HCT116 (cell line): ENCODE measurements around the gene ENTHD1. TPM values are rescaled to one million over a fixed set of nuclear protein-coding genes. Genes with fewer than 3 reads are reported as not detected.

Experiments used
- ATAC-seq: fragments of 200-7000 bp; cut with Tn5 transposase; 2 replicates; pipeline ENCODE4 v1.9.1; 2020; ENCODE audit warnings: mild to moderate bottlenecking, moderate library complexity
- BruUV-seq: library from RNA; stranded (reverse); fragments of 400-500 nt; replicated peaks from 2 replicates; lab custom pipeline; 2021; lab: Mats Ljungman, UMichigan
- CTCF ChIA-PET: fragments of 300-600 bp; sonication (Branson Sonifier 250); formaldehyde crosslinking; loops from one replicate; lab custom pipeline; 2021; ENCODE audit warnings: antibody characterized with exemption; lab: Charles Lee
- POLR2A ChIA-PET: fragments of 300-600, 350-600 bp; sonication (Branson Sonifier 250); formaldehyde crosslinking; loops from one replicate; lab custom pipeline; 2021; ENCODE audit warnings: antibody characterized with exemption; lab: Charles Lee
- RAD21 ChIA-PET, 2 experiments: fragments of 300-600 bp; sonication (Branson Sonifier 250); formaldehyde crosslinking; loops; one replicate each; lab custom pipeline; 2023; ENCODE audit warnings: low total read pairs in 2 of 2; ENCODE audit not compliant: uncharacterized antibody in 2 of 2, unreplicated experiment in 2 of 2, low non-redundant PET in 1 of 2; lab: Charles Lee
- DNase-seq: peaks from one replicate; pipeline ENCODE4 v3.0.0-alpha.2; 2010; ENCODE audit warnings: low read depth, low spot score
- H2AFZ ChIP-seq: fragments of 200-600 bp; shearing (Covaris generic), sonication (generic); 2 replicates; pipeline ENCODE4 v1.6.1; 2017; ENCODE audit warnings: low read depth, mixed run types, mixed read lengths, antibody characterized with exemption, low read length; ENCODE audit not compliant: poor library complexity, severe bottlenecking
- H3K27ac ChIP-seq: 2 replicates; pipeline ENCODE4 v1.5.1; 2012; ENCODE audit warnings: low read depth, low read length
- H3K27me3 ChIP-seq: fragments of 200-600 bp; sonication (generic); 2 replicates; pipeline ENCODE4 v1.6.1; 2016; ENCODE audit warnings: mixed run types, low read length, mixed read lengths; ENCODE audit not compliant: insufficient read depth
- H3K36me3 ChIP-seq, 2 experiments: fragments of 200-500 bp in 1 of 2; fragments of 200-600 bp in 1 of 2; sonication (Bioruptor generic) in 1 of 2; sonication (generic) in 1 of 2; 2 replicates each; pipeline versions ENCODE4 v1.5.1 to v1.6.1; 2014 to 2016; ENCODE audit warnings: low read length in 2 of 2, inconsistent platforms in 1 of 2, mixed read lengths in 1 of 2, mixed run types in 1 of 2; ENCODE audit not compliant: insufficient read depth in 2 of 2, control insufficient read depth in 1 of 2
- H3K4me1 ChIP-seq, 2 experiments: fragments of 200-600 bp in 1 of 2; sonication (generic) in 1 of 2; 2 replicates each; pipeline versions ENCODE4 v1.5.1 to v1.6.1; 2012 to 2017; ENCODE audit warnings: low read length in 2 of 2, inconsistent platforms in 1 of 2, mild to moderate bottlenecking in 1 of 2, mixed read lengths in 1 of 2, mixed run types in 1 of 2, moderate library complexity in 1 of 2; ENCODE audit not compliant: insufficient read depth in 2 of 2, control insufficient read depth in 1 of 2
- H3K4me2 ChIP-seq: fragments of 200-600 bp; sonication (generic); 2 replicates; pipeline ENCODE4 v1.6.1; 2017; ENCODE audit warnings: mixed run types, low read length, mixed read lengths
- H3K4me3 ChIP-seq, 2 experiments: fragments of 200-600 bp in 1 of 2; sonication (generic) in 1 of 2; replicated peaks in 1 of 2; 2 replicates each; pipeline ENCODE4 v1.5.1; 2011 to 2016; ENCODE audit warnings: low read length in 2 of 2, control low read depth in 1 of 2, low read depth in 1 of 2, mild to moderate bottlenecking in 1 of 2, mixed read lengths in 1 of 2, mixed run types in 1 of 2
- H3K79me2 ChIP-seq: fragments of 200-600 bp; sonication (generic); 2 replicates; pipeline ENCODE4 v1.6.1; 2017; ENCODE audit warnings: mild to moderate bottlenecking, mixed run types, low read length, moderate library complexity, mixed read lengths; ENCODE audit not compliant: insufficient read depth
- H3K9ac ChIP-seq: fragments of 200-600 bp; sonication (generic); 2 replicates; pipeline ENCODE4 v1.6.1; 2016; ENCODE audit warnings: low read length, mixed read lengths
- H3K9me2 ChIP-seq: fragments of 200-600 bp; sonication (generic), shearing (Covaris generic); 2 replicates; pipeline ENCODE4 v1.6.1; 2017; ENCODE audit warnings: mixed run types, mild to moderate bottlenecking, moderate library complexity; ENCODE audit not compliant: insufficient read depth
- H3K9me3 ChIP-seq, 2 experiments: fragments of 200-500 bp in 1 of 2; fragments of 200-600 bp in 1 of 2; sonication (Bioruptor generic) in 1 of 2; sonication (generic) in 1 of 2; 2 replicates each; pipeline ENCODE4 v1.6.1; 2014 to 2017; ENCODE audit warnings: low read length in 2 of 2, mixed read lengths in 2 of 2, inconsistent platforms in 1 of 2, low read depth in 1 of 2, mild to moderate bottlenecking in 1 of 2, mixed run types in 1 of 2, moderate library complexity in 1 of 2; ENCODE audit not compliant: control insufficient read depth in 1 of 2, insufficient read depth in 1 of 2
- H4K20me1 ChIP-seq: fragments of 200-600 bp; sonication (generic), shearing (Covaris generic); 2 replicates; pipeline ENCODE4 v1.6.1; 2017; ENCODE audit warnings: mixed run types, mild to moderate bottlenecking, moderate library complexity; ENCODE audit not compliant: insufficient read depth
- CBX3 ChIP-seq: IDR thresholded peaks from 2 replicates; pipeline ENCODE4 v1.6.1; 2012; ENCODE audit warnings: low read depth
- CEBPB ChIP-seq: IDR thresholded peaks from 2 replicates; pipeline ENCODE4 v1.6.1; 2012; ENCODE audit warnings: low read depth
- ELF1 ChIP-seq: IDR thresholded peaks from 2 replicates; pipeline ENCODE4 v1.6.1; 2012; ENCODE audit warnings: low read depth, borderline replicate concordance
- FOSL1 ChIP-seq: IDR thresholded peaks from 2 replicates; pipeline ENCODE4 v1.6.1; 2012; ENCODE audit warnings: low read depth
- JUND ChIP-seq: IDR thresholded peaks from 2 replicates; pipeline ENCODE4 v1.6.1; 2012
- POLR2A ChIP-seq: IDR thresholded peaks from 2 replicates; pipeline ENCODE4 v1.7.0; 2011; ENCODE audit warnings: borderline replicate concordance; ENCODE audit not compliant: insufficient read depth, insufficient read length; ENCODE audit errors: extremely low read depth
- RAD21 ChIP-seq: IDR thresholded peaks from 2 replicates; pipeline ENCODE4 v1.6.1; 2012; ENCODE audit warnings: low read depth, mild to moderate bottlenecking
- SP1 ChIP-seq: IDR thresholded peaks from 2 replicates; pipeline ENCODE4 v1.6.1; 2012; ENCODE audit warnings: low read depth
- TCF7L2 ChIP-seq: IDR thresholded peaks from 2 replicates; pipeline ENCODE4 v1.7.0; 2011; ENCODE audit warnings: borderline replicate concordance, inconsistent platforms; ENCODE audit not compliant: insufficient read depth, insufficient read length; ENCODE audit errors: extremely low read depth
- ZFX ChIP-seq: fragments of 450-650 bp; IDR thresholded peaks from 2 replicates; pipeline ENCODE4 v1.6.1; 2017
- ZNF274 ChIP-seq: fragments of 200-500 bp; sonication (Bioruptor generic); IDR thresholded peaks from 2 replicates; pipeline ENCODE4 v1.6.1; 2014; ENCODE audit warnings: mild to moderate bottlenecking, low read depth, low read length, inconsistent platforms
- intact Hi-C: fragments of 100-400 bp; cut with micrococcal nuclease; formaldehyde crosslinking; loops from 2 replicates; pipeline ENCODE4 v1.10.0; 2022
- total RNA-seq: library from RNA; stranded (reverse); gene quantifications from one replicate; pipeline ENCODE4 v1.2.1, GENCODE V29; 2021; ENCODE audit not compliant: unreplicated experiment
- TF ChIP-seq, protein P1 (sequence below): IDR thresholded peaks from 2 replicates; pipeline ENCODE4 v1.6.1; 2012
- TF ChIP-seq, protein P2 (sequence below): IDR thresholded peaks from 2 replicates; pipeline ENCODE4 v1.6.1; 2012
- TF ChIP-seq, protein P3 (sequence below): IDR thresholded peaks from 2 replicates; pipeline ENCODE4 v1.6.1; 2012; ENCODE audit warnings: low read depth

The ENTHD1 gene
- total RNA-seq, 1 experiment from 2014 or later = not detected

DNA sequence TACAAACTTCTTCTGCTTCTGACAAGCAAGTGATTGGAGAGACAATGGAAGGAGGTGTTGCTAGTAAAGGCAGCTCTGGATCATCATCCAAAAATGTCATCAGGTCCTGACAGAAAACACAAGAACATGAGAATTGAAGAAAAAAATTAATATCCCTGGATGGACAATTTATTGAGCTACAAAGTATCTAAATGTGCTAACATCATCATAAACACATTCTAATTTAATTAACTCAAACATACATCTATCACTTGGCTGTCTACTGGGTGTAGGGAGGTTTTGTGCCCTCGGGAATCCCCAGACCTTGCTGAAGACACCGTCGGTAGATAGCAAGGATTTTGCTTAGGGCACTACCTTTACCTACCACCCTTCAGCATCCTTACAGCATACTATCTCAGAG, 72.6 kb downstream of the ENTHD1 start:
- Histone ChIP-seq H4K20me1 (no peaks in the 10 kb centered on the region), H3K4me1 (peaks cover 0 to 13% of the 10 kb centered on the region in 2 experiments; a peak in 2 of 4 replicates), H3K27me3 (peaks cover 48% of the 10 kb centered on the region), H3K9me3 (no peaks in the 10 kb centered on the region), H2AFZ (no peak overlapping the region), H3K4me3 (no peak overlapping the region), H3K79me2 (no peaks in the 10 kb centered on the region), H3K36me3 (no peaks in the 10 kb centered on the region), H3K9me2 (no peaks in the 10 kb centered on the region), H3K9ac (no peak overlapping the region), H3K27ac (no peak overlapping the region), H3K4me2 (no peak overlapping the region)
- ChIA-PET POLR2A (no interaction called here), CTCF (no interaction called here), RAD21 (no interaction called here)
- BruUV-seq = no TSS peak
- no peak for DNase-seq
- intact Hi-C loops = no loop called here
- TF ChIP-seq FOSL1 = no peak
- TF ChIP-seq ZFX = no peak
- TF ChIP-seq JUND = no peak
- no peak for TF ChIP-seq CEBPB
- no peak for TF ChIP-seq SP1
- TF ChIP-seq ZNF274 = no peak
- TF ChIP-seq POLR2A = no peak
- TF ChIP-seq RAD21 = no peak
- TF ChIP-seq CBX3 = no peak
- no peak for TF ChIP-seq TCF7L2
- TF ChIP-seq ELF1 = no peak
- TF ChIP-seq, protein P1, sequence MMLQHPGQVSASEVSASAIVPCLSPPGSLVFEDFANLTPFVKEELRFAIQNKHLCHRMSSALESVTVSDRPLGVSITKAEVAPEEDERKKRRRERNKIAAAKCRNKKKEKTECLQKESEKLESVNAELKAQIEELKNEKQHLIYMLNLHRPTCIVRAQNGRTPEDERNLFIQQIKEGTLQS = no peak
- TF ChIP-seq, protein P2, sequence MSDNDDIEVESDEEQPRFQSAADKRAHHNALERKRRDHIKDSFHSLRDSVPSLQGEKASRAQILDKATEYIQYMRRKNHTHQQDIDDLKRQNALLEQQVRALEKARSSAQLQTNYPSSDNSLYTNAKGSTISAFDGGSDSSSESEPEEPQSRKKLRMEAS = no peak
- TF ChIP-seq, protein P3, sequence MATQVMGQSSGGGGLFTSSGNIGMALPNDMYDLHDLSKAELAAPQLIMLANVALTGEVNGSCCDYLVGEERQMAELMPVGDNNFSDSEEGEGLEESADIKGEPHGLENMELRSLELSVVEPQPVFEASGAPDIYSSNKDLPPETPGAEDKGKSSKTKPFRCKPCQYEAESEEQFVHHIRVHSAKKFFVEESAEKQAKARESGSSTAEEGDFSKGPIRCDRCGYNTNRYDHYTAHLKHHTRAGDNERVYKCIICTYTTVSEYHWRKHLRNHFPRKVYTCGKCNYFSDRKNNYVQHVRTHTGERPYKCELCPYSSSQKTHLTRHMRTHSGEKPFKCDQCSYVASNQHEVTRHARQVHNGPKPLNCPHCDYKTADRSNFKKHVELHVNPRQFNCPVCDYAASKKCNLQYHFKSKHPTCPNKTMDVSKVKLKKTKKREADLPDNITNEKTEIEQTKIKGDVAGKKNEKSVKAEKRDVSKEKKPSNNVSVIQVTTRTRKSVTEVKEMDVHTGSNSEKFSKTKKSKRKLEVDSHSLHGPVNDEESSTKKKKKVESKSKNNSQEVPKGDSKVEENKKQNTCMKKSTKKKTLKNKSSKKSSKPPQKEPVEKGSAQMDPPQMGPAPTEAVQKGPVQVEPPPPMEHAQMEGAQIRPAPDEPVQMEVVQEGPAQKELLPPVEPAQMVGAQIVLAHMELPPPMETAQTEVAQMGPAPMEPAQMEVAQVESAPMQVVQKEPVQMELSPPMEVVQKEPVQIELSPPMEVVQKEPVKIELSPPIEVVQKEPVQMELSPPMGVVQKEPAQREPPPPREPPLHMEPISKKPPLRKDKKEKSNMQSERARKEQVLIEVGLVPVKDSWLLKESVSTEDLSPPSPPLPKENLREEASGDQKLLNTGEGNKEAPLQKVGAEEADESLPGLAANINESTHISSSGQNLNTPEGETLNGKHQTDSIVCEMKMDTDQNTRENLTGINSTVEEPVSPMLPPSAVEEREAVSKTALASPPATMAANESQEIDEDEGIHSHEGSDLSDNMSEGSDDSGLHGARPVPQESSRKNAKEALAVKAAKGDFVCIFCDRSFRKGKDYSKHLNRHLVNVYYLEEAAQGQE = no peak
- no peak for ATAC-seq
